ENCODE data around the gene CNOT8.

DNA sequence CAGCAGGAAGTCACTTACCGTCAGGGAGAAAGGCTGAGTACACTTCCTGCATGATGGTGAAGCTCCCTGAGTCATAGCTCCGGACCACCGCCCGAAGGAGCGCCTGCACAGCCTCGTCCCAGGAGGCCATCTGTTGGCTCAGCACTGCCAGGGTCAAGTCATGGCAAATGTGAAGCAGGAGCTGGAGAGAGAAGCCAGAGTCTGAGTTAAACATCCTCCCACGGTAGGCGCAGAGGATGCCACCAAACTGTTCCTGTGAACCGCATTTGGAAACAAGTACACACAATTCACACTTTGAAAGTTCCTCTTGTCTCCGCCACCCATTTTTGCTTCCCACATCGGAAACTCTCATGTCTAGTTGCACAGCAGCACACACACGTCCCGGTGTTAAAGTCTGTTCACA, 33.9 kb downstream of the CNOT8 start:
- TF ChIP-seq, protein P1, sequence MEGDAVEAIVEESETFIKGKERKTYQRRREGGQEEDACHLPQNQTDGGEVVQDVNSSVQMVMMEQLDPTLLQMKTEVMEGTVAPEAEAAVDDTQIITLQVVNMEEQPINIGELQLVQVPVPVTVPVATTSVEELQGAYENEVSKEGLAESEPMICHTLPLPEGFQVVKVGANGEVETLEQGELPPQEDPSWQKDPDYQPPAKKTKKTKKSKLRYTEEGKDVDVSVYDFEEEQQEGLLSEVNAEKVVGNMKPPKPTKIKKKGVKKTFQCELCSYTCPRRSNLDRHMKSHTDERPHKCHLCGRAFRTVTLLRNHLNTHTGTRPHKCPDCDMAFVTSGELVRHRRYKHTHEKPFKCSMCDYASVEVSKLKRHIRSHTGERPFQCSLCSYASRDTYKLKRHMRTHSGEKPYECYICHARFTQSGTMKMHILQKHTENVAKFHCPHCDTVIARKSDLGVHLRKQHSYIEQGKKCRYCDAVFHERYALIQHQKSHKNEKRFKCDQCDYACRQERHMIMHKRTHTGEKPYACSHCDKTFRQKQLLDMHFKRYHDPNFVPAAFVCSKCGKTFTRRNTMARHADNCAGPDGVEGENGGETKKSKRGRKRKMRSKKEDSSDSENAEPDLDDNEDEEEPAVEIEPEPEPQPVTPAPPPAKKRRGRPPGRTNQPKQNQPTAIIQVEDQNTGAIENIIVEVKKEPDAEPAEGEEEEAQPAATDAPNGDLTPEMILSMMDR (IDR thresholded peaks at IDR 0.05), result no peak
- TF ChIP-seq POLR2A (IDR thresholded peaks at IDR 0.05), result no peak
